Measurements from ENCODE around the gene RBM20.

RBM20 gene

DNA sequence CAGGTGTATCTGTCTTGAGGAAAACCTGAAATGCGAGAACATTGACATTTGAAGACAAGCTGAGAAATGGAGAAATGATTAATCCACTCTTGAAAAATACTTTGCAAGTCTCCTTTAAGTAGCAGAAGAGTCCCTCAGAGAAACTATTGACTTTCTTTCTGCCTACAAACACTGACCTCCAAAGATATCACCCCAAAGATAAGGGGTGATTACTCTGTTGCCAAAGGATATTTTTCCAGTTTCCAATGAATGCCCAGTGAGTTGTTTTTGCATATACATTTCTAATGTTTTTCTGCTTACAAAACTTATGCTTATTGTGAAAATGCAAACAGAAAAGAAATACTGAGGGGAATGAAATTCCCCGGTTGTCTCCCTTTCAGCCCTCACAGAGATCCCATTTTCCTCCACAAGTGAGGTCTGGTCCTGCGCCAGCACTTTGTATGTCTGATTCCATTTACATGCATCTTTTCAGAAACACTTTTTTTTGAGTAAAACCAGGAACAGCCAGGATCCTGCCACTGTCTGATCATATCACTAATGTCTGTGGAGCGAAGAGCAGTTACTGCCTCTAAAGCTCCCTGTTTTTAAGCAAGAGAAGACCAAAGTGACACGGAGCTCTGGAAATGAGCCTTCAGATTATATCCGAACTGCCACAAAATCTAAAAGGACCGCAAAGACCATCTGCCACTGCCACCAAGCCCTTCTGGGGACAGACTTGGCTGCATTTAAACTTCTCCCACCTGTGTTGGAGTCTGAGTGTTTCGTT, 144.7 kb downstream of the RBM20 start:
- DNase-seq (ENCODE audit: low spot score): no peak

DNA sequence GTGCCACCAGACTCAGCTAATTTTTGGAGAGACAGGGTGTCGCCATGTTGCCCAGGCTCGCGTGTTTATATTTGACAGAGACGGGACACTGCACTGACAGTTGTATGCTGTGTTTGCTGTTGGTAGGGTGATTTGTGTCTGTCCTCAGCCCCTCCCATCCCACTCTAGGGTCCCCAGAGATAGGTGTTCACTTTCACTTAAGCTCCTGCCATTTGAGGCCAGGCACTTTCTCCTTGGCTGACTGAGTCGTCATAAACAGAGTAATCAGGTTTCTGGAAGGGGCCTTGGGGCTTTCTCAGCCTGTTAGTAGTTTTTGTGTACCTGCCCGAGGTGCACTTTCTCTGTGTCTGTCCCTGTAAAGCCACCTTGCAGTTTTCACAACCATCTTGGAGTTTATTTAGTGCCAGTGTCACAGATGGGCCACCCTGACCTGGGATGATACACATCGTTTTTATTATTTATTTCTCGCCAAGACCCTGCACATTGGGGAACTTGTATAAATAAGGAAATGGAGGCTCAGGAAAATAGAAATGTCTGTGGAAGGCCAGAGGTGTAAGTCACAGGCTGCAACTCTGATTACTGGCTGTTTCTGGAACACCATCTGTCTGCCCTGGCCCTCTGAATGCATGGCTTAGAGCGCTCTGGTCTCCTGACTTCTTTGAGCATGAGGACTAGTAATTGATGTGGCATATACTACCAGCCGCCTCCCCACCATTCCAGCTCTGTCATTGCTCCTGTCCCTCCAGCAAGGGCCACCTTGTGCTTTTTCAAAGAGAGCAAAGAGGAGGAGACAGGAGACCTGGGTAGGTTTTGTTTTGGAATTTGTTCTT, 145.7 kb downstream of the RBM20 start:
- DNase-seq (ENCODE audit: low spot score): no peak

DNA sequence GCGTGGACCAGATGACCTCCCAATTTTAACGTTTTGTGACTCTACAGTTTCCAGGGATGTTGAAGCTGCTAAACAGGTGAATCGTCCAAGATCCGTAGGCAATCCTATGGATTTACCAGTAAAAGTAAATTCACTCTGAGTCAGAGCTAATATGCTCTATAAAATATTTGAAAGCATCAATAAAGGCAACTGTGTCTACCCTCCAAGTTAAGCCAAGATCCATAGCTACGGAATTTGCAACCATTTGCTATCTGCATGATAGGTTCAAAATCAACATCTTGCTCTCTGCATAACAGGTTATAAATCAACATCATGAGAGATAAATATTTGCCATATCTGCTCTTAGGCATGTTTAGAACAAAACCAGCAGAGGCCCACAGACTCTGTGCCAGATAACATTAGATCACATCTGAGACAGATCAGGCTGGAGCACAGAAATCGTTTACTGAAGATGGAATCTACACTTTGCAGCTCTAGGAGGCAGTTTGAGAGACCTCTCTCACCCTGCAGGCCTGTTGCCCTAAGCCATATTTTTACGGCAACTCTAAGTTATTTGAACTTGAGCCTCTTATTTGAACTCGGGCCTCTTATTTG, 146.9 kb downstream of the RBM20 start:
- DNase-seq (ENCODE audit: low spot score): no peak

DNA sequence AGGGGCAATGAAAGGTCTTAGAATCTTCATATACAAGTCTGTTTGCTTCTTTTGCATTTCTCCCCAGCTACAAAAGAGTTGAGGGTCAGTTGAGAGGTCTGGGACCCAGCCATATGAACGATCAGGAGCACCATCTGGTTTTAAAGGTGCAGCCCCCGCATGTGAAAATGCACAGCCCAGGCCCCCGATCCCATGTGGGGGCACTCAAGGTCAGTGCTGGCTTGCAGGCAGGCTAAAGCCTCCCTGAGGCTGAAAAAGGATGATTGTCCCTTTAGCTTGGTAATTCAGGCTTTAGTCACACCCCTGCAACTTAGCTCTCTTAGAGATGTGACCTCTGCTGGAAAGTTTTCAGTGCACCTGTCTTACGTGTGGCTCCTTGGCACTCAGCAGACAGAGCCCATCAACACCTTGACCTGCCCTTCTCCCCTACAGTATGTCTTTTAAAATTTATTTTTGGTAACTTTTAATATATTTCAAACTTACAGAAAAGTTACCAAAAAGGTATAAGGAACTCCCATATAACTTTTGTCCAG, 147.5 kb downstream of the RBM20 start:
- DNase-seq (ENCODE audit: low spot score): no peak

DNA sequence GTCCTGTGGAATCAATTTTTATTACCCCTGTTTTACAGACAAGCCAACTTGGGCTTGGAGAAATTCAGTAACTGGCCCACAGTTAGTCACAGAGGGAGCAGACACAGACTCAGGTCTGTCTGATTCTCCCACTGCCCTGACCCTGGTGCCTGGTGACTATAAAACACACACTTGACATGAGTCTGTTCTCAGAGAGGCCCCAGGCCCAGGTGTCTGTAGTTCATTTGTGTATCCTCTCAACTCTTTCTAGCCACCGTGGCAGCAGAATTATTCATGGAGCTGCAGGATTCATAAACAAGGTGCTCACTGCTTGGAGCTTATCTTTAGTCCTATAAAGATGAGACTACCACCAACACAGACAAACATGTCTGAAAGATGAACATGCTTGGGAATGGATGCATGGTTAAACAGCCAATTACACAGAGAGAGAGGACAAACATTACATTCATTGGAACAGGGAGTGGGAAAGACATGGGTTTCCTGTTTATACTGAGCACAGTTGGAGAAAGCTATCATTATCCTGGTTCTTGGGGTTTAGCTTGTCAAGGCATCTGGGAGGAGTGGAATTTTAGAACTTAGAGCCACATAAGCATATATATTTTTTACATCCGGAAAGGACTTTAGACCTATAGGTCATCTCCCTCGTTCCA, 148.5 kb downstream of the RBM20 start:
- DNase-seq (ENCODE audit: low spot score): no peak

DNA sequence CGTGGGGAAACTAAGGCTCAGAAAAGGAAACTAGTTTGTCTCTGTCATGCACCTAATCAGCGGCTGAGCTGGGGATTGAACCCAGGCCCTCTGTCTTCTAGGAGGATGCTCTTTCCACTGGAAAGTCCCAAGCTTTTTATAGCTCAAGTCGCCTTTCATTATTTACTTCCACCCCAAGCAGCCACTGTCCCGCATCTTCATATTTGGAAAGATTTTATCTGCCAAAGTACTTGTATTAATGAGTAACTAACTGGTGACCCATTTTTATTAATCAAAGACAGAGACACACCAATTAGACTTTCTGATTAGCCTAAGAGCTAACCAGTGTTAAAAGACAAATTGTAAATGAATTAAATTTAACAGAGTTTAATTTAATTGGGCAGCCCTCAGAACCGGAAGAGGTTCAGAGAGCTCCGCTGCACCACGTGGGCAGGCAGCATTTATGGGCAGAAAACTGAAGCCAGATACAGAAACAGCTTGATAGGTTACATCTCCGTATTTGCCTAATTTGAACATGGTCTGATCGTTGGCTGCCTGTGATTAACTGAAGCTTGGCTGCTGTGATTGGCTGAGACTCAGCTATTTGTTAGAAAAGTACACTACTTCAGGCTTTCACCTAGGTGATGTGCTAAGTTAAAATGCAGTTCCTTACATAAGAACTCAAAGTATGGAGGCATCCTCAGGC, 149.1 kb downstream of the RBM20 start:
- no peak for DNase-seq (ENCODE audit: low spot score)

DNA sequence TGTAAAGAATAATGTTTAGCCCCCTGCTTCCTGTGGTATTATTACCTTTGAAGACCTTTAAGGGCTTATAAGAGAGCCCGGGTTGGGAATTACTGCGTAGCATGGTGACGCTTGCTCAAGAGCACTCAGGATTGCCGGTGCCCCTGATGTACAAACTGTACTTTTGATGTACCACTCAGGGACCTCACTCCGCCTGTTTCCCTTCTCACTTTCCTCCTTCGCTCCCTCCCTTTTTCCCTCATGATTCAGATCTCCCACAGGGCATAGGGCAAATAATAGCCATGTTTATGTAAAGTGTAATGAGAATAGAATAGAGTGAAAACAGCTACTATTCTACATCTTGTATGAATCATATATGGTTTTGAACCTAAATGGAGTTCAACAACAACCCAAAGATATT, 149.8 kb downstream of the RBM20 start:
- DNase-seq (ENCODE audit: low spot score): no peak

DNA sequence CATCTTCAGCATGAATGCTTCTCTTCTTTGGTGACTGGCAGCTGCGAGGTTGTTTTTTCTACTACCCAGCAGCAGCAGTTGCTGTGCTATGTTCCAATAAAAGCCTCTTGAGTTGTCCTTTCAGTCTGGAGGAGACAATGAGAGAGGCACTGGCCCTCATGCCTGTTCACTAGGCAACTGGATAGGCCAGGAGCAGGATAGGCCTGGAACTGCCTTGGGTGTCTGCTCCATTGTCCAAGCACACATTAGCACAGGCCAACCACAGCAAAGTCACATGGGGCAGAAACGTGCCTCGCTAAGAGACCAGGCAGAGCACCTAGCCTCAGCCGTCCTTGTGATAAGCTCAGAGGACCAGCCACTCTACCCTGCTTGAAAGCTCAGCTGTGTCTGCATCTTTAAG, 150.7 kb downstream of the RBM20 start:
- DNase-seq (ENCODE audit: low spot score): peak; percentile 85

DNA sequence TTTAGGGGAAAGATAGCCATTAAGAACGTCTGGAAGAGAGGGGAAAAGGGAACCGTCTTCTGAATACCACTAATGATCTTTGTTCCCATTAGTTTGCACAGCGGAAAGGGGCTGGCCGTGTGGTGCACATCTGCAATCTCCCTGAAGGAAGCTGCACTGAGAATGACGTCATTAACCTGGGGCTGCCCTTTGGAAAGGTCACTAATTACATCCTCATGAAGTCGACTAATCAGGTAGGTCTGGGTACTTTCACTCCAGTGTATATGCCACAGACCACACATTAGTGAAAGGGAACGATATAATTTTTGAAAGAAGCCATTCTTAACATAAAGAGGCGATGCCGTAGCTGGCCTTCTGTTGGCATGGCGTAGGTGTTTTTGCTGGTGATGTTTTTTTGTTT, 153.3 kb downstream of the RBM20 start:
- no peak for DNase-seq (ENCODE audit: low spot score)

DNA sequence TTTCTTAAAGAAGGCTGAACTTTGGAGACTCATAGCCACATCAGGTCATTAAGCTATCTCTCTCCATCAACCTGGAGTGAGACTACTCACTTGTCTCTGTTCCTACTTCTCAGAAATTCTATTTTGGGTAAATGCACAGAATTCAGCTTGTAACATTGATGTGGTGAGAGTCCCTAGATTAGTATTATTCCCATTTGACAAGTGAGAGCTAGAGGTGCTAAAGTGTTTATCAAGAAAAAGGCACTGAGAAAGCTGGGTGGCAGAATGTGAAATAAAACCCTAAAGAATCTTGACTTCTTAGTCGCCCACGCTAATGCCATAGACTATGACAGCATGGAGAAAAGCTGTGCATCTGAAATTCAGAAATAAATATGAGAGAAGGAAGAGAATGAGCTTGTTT, 154.2 kb downstream of the RBM20 start:
- DNase-seq (ENCODE audit: low spot score): no peak

DNA sequence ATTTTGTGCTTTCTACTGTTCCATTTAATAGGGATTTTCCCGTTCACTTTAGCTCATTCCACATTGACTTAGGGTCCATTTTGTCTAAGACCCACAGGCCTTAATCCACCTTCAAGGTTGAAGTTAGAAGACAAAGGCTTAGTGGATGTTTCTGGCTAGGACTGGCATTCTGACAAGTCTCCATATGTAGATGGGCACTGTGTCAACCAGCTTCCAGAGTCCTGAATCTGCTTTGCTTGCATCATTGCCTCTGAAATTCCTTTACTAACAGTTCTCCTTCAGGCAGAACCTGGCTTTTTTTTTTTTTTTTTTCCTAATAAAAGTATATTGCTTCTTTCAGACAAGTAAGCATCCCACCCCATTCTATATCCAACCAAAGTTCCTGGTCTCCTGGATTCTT, 158.0 kb downstream of the RBM20 start:
- DNase-seq (ENCODE audit: low spot score): no peak

DNA sequence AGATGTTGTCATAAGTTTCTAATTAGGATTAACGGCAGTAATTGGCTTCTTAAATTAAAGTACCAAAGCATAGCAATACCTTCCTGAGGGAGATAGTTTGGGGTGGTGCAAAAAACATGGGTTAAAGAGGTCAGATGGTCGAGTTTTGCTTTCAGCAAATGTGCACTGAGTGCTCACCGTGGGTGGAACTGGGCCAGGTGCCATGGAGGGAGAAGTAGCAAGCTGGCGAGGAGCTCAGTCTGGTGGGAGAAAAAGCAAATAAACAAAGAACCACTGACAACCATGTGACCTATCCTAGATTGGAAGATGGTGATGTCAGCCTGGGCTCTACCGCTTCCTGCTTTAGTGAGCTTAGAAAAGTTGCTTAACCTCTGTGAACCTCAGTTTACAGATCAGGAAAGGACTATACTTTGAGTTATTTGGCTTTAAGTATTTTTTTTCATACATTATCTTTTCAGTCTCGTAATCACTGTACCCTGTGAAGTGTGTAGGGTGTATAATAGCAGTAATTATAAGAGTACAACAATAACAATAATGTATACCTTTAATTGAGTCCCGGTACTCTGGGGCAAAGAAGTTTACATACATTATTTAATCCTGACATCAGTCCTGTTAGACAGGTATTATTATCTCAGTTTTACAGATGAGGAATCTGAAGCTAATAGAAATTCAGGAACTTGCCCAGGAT, 158.6 kb downstream of the RBM20 start:
- peak; percentile 85 for DNase-seq (ENCODE audit: low spot score)

DNA sequence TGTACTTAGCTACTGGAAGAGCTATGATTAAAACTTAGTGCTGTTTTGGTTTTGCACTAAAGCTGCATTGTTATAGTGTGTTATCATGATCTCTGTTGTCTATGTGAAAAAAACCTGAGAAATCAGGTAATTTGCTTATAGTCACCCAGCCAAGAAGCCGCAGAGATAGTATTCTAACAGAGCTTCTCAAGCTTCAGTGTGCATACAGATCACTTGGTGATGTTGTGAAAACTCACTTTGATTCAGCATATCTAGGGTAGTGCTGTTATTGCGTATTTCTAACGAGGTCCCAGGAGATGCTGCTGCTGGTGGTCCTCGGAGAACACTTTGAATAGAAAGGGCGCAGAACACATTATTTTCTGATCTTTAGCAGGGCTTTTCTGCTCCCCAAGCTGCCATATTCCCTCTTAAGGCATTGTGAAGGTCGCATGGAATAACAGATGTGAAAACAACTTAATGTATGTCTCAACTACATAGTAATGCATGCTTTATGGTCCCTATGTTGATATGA, 159.2 kb downstream of the RBM20 start:
- no peak for DNase-seq (ENCODE audit: low spot score)

DNA sequence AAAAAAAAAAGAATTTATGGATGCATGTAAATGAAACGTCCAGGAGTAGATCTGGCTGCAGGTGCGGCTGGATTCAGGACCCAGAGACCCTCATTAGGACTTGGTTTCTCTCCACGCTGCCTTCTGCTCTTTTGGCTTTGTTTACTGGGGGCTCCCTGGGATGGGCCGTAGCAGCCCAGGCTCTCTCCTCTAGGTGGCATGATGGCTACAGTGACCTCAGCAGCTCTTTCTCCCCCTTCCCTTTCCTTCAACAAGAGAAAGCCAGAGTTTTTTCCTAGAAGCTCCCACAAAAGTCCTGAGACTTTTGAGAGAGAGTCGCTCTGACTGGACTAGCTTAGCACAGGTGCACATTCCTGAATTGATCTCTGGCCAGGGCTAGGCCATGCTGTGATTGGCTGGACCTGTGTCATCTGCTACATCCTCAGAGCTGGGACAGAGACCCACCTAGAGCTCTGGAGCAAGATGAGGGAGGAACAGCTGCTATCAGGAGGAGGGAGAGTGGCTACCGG, 159.7 kb downstream of the RBM20 start:
- peak; percentile 84 for DNase-seq (ENCODE audit: low spot score)

DNA sequence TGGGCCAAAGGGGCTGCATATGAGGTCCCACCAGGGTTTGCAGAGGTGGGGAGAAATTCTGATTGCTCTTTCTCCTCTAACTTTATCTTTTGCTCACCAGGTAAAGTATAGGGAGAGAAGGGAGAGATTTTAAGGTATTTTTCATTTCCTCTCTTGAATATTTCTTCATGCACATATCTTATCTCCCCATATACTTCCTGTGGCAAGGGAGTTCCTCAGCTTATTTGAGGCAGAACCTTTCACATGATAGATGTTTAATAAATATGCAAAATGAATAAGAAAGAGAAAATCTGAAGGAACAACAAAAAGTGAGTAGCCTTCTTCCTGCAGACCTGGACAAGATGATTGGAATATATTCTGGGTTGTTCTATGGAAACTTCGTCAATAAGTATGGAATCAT, 160.2 kb downstream of the RBM20 start:
- no peak for DNase-seq (ENCODE audit: low spot score)

DNA sequence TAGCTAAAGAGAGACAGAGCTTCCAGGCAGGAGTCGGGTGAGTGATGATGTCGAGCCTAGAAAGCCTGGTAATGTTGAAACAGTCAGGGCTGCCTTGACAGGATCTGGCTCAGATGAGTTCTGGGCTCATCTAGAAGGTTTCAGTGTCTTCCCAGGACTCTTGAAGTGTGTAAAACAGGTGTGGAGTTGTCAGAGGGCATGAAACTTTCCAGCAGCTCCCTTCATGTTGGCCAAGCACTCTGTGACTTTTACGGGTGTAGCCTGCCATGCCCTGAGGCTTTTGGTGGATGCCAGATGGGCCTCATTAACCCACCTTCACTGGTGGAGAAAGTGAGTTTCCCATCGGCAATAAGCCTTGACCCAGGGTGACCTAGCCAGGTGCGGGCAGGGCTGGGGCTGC, 161.2 kb downstream of the RBM20 start:
- DNase-seq (ENCODE audit: low spot score): no peak

DNA sequence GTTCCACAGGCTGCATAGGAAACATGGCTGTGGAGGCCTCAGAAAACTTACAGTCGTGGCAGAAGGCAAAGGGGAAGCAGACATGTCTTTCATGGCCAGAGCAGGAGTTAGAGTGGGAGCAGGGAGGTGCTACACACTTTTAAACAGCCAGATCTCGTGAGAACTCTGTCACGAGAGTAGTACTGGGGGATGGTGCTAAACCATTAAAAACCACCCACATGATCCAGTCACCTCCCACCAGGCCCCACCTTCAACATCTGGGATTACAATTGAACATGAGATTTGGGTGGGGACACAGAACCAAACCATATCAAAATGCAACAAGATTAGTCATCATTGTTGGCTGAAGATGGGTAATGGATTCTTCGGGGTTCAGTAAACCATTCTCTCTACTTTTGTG, 162.2 kb downstream of the RBM20 start:
- DNase-seq (ENCODE audit: low spot score): no peak

DNA sequence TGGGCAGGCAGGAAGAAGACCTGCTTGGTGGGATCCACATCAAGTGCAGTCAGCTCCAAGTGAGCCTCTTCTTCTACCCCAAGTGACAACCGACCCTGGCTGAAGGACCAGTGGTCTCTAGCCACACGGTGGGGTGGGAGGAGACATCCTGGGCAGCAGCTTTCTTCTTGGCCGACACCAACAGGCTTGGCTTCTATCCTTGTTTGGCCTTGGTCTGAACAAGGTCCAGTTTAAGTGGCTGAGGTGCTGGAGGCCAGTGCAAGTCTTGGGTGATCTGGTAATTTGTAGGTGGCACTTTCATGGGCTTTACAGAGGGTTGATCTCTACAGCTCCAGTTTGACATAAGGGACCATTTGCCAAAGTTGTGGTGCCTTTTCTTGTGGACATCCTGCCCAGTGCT, 164.0 kb downstream of the RBM20 start:
- DNase-seq (ENCODE audit: low spot score): no peak

DNA sequence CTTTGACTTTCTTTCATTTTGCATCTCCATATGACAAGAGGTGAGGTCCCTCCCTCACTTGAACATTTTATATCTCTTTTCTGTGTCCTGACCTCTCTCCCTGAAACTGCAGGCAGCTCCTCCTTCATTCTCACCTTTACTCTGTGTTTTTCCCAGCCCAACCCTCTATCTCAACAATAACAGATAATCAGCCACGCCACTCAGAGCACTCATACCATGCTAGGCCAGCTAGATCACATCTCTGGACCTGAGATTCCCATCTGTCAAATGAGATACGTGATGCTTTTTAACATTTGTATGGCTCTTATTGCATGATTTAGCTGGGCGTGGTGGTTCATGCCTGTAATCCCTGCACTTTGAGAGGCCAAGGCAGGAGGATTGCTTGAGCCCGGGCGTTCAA, 164.5 kb downstream of the RBM20 start:
- no peak for DNase-seq (ENCODE audit: low spot score)

DNA sequence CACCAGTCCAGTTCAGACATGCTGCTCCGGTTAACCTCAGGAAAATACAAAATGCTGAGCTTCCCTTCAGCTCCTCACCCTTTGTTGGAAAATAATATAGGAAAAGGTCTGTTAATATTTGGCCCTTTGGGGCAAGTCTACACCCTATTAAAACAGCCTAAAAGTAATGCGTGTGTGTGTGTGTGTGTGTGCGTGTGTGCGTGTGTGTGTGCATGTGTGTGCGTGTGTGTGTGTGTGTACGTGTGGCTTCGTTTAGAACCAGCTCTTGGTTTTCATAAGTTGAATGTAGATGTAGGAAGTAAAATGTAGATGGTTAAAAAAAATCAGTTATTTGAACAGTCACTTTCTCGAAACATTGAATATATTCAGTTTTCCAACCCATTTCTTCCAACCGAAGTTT, 166.5 kb downstream of the RBM20 start:
- no peak for DNase-seq (ENCODE audit: low spot score)
